Activated T-helper 2 cell treated with anti-CD3 and anti-CD28 coated beads, Interferon-gamma antibody, Interleukin-2, Interleukin-4, amounts not matched to agents 10 μg/mL and 5 μg/mL and 100 μg/mL, durations not matched to agents 14 hours and 24 hours and 36 hours (primary cell): ENCODE results near the gene LPCAT1. TPM values are rescaled to one million over a fixed set of nuclear protein-coding genes. Genes with fewer than 3 reads are reported as not detected.

Experiments
- DNase-seq: peaks from one replicate; pipeline ENCODE4 v3.0.0; 2021; ENCODE audit warnings: low spot score
- H3K27ac Mint-ChIP-seq: one replicate; pipeline ENCODE4 v1.8.0; 2021; ENCODE audit warnings: mixed read lengths
- H3K27me3 Mint-ChIP-seq: one replicate; pipeline ENCODE4 v1.8.0; 2021; ENCODE audit warnings: low read depth, mixed read lengths
- H3K36me3 Mint-ChIP-seq: one replicate; pipeline ENCODE4 v1.8.0; 2021; ENCODE audit warnings: low read depth, mixed read lengths
- H3K4me1 Mint-ChIP-seq: one replicate; pipeline ENCODE4 v1.8.0; 2021; ENCODE audit warnings: low read depth, mixed read lengths
- H3K4me3 Mint-ChIP-seq: one replicate; pipeline ENCODE4 v1.8.0; 2021; ENCODE audit warnings: low read depth, mild to moderate bottlenecking, moderate library complexity, mixed read lengths
- H3K9me3 Mint-ChIP-seq: one replicate; pipeline ENCODE4 v1.8.0; 2021; ENCODE audit warnings: mixed read lengths
- intact Hi-C: fragments of 100-400 bp; cut with micrococcal nuclease; formaldehyde crosslinking; loops from one replicate; pipeline ENCODE4 v1.15.1; 2023
- total RNA-seq: library from RNA; stranded (reverse); gene quantifications from 2 replicates; pipeline ENCODE4 v1.2.3, GENCODE V29; 2022

The LPCAT1 gene
- total RNA-seq, 1 donor from 2014 or later = 78.4 TPM

DNA sequence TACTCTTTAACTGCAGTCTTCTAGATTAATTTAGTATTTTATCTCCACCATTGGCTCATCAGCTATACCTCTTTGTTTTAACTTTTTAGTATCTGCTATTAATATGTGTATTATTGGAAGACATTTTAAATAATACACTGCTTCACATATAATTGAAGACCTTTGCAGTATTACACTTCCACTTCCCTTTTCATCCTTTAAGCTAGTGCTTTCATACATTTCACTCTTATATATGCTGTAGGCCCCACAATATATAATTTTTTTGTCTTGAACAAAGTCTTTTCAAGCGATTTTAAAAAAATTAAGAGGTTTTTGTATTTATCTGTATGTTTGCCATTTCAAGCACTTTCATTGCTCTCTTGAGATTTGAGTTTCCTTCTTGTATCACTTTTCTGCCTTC, 8.6 kb upstream of the LPCAT1 start:
- Mint-ChIP-seq H3K27ac (no peak overlapping the region), H3K36me3 (no peaks in the 10 kb centered on the region), H3K27me3 (peaks cover 47% of the 10 kb centered on the region), H3K9me3 (no peaks in the 10 kb centered on the region), H3K4me1 (peaks cover 23% of the 10 kb centered on the region), H3K4me3 (no peak overlapping the region)
- DNase-seq = no peak
- intact Hi-C loops = no loop called here

- Mint-ChIP-seq H3K27ac (no peak overlapping the region), H3K36me3 (no peaks in the 10 kb centered on the region), H3K4me3 (no peak overlapping the region), H3K9me3 (no peaks in the 10 kb centered on the region), H3K27me3 (peaks cover 41% of the 10 kb centered on the region), H3K4me1 (peaks cover 4% of the 10 kb centered on the region)
- intact Hi-C loops = loop anchor here (5.0 to 10.0 kb wide), 2 partner anchors 42 to 115 kb away; no protein-coding TSS in a partner anchor
- DNase-seq = no peak
Observed at GRCh38 chr5:1529498-1529897, 5.7 kb upstream of the LPCAT1 start.

- Mint-ChIP-seq H3K4me1 (peaks cover 6% of the 10 kb centered on the region), H3K27me3 (peaks cover 31% of the 10 kb centered on the region), H3K4me3 (no peak overlapping the region), H3K9me3 (no peaks in the 10 kb centered on the region), H3K27ac (no peak overlapping the region), H3K36me3 (peaks cover 2% of the 10 kb centered on the region)
- intact Hi-C loops = loop anchor here (1.0 to 10.0 kb wide), 3 partner anchors 9 to 117 kb away; no protein-coding TSS in a partner anchor
- DNase-seq = no peak
Observed at GRCh38 chr5:1527533-1528205, 3.9 kb upstream of the LPCAT1 start.

DNA sequence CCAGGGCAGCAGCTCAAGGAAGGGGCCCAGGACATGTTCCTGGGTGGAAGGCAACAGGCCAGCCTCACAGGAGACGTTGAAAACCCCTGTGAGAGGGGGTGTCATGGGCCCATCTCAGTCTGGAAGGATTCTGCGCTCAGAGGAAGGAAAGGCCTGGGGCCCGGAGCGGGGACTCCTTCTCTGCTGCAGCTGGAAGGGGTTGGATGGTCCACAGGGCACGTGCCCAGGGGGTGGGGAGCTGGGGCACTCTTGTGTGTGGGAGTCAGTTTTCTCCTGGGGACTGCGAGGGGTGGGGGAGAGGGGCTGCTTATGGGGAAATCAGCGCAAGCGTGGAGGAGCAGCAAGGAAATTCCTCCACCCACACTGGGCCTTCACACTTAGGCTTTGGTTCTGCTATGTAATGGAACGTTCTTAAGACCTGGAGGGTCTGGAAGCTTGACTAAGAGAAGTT, 2.9 kb upstream of the LPCAT1 start:
- Mint-ChIP-seq H3K4me1 (peaks cover 13% of the 10 kb centered on the region), H3K4me3 (no peak overlapping the region), H3K27me3 (peaks cover 24% of the 10 kb centered on the region), H3K27ac (no peak overlapping the region), H3K36me3 (peaks cover 9% of the 10 kb centered on the region), H3K9me3 (no peaks in the 10 kb centered on the region)
- no peak for DNase-seq
- intact Hi-C loops = loop anchor here (5.0 to 10.0 kb wide), 2 partner anchors 39 to 118 kb away; no protein-coding TSS in a partner anchor

- intact Hi-C loops = loop anchor here (5.0 to 10.0 kb wide), 2 partner anchors 39 to 119 kb away; no protein-coding TSS in a partner anchor
- Mint-ChIP-seq H3K4me1 (peaks cover 15% of the 10 kb centered on the region), H3K9me3 (no peaks in the 10 kb centered on the region), H3K27me3 (peaks cover 20% of the 10 kb centered on the region), H3K4me3 (no peak overlapping the region), H3K36me3 (peaks cover 10% of the 10 kb centered on the region), H3K27ac (no peak overlapping the region)
- DNase-seq = no peak
Observed at GRCh38 chr5:1526190-1526631, 2.5 kb upstream of the LPCAT1 start.

- Mint-ChIP-seq H3K4me1 (peaks cover 16% of the 10 kb centered on the region), H3K9me3 (no peaks in the 10 kb centered on the region), H3K27me3 (peaks cover 15% of the 10 kb centered on the region), H3K36me3 (peaks cover 14% of the 10 kb centered on the region), H3K27ac (no peak overlapping the region), H3K4me3 (no peak overlapping the region)
- intact Hi-C loops = loop anchor here (5.0 to 10.0 kb wide), 2 partner anchors 38 to 119 kb away; no protein-coding TSS in a partner anchor
- DNase-seq = no peak
Observed at GRCh38 chr5:1525624-1526189, 1.9 kb upstream of the LPCAT1 start.

DNA sequence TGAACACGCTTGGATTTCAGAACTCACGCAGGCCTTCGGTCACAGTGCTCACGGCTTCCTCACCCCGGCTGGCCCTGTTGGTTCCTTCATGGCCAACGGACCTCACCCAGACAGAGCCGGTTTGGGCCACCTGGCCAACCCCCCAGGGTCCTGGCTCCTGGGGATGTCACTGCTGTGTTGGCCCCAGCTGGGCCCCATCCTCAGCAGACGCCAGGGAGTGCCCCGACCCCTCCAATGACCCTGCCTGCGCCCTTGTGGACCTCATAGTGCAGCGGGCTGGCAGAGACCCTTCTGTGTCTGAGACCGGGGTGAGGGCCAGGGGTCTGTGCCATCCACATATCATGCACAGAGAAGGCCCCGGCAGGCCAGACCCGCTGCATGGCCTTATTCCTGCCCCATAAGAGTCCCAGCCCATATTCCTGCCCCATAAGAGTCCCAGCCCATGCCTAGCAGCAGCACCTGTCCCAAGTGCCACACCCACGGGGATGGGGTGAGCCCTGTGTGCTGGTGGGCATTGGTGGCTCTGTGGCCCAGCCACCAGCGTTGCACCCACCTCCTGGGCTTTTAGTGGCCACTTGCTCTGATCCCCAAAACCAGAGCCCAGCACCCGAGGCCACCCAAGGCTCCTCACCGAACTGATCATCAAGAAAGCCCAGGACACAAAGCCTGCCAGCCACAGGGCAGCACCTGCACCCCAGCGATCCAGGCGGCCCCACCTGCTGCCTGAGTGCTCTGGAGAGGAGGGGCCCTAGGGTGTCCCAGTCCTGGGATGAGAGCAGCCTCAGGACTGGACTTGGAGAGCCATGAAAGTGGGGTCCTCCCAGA, 1.3 kb upstream of the LPCAT1 start:
- peak overlapping the region; percentile 33 for H3K27ac Mint-ChIP-seq
- intact Hi-C loops = loop anchor here (5.0 to 10.0 kb wide), 2 partner anchors 38 to 120 kb away; no protein-coding TSS in a partner anchor
- no peaks in the 10 kb centered on the region for H3K9me3 Mint-ChIP-seq
- peaks cover 9% of the 10 kb centered on the region for H3K27me3 Mint-ChIP-seq
- H3K4me3 Mint-ChIP-seq = peak overlapping the region; percentile 33
- H3K4me1 Mint-ChIP-seq = peaks cover 16% of the 10 kb centered on the region
- DNase-seq = no peak
- peaks cover 14% of the 10 kb centered on the region for H3K36me3 Mint-ChIP-seq

DNA sequence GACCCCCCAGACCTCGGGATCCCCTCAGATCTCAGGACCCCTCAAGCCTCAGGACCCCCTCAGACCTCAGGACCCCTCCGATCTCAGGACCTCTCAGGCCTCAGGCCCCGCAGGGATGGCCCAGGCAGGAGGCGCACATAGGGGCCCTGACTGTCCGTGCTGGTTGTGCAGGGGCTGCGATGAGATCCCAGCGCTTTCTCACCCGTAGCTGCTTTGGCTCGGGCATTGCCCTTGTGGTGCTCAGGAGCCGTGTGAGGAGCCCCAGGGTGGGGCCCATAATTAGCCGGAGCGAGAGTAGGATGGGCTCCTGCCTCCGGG, 680 bp upstream of the LPCAT1 start:
- no peak for DNase-seq
- H3K36me3 Mint-ChIP-seq = peaks cover 16% of the 10 kb centered on the region
- peaks cover 5% of the 10 kb centered on the region for H3K27me3 Mint-ChIP-seq
- peaks cover 16% of the 10 kb centered on the region for H3K4me1 Mint-ChIP-seq
- intact Hi-C loops = loop anchor here (10.0 kb wide), 1 partner anchor 120 kb away; no protein-coding TSS in a partner anchor
- peak overlapping the region; percentile 60 for H3K4me3 Mint-ChIP-seq
- peak overlapping the region; percentile 33 for H3K27ac Mint-ChIP-seq
- H3K9me3 Mint-ChIP-seq = no peaks in the 10 kb centered on the region

GRCh38 chr5:1523480-1523792, 324 bp downstream of the LPCAT1 start:
- peak overlapping the region; percentile 61 for H3K4me3 Mint-ChIP-seq
- H3K27ac Mint-ChIP-seq = no peak overlapping the region
- peaks cover 3% of the 10 kb centered on the region for H3K27me3 Mint-ChIP-seq
- intact Hi-C loops = loop anchor here (2.0 to 10.0 kb wide), 2 partner anchors 13 to 121 kb away; no protein-coding TSS in a partner anchor
- H3K36me3 Mint-ChIP-seq = peaks cover 24% of the 10 kb centered on the region
- no peaks in the 10 kb centered on the region for H3K9me3 Mint-ChIP-seq
- DNase-seq = no peak
- H3K4me1 Mint-ChIP-seq = peaks cover 16% of the 10 kb centered on the region

DNA sequence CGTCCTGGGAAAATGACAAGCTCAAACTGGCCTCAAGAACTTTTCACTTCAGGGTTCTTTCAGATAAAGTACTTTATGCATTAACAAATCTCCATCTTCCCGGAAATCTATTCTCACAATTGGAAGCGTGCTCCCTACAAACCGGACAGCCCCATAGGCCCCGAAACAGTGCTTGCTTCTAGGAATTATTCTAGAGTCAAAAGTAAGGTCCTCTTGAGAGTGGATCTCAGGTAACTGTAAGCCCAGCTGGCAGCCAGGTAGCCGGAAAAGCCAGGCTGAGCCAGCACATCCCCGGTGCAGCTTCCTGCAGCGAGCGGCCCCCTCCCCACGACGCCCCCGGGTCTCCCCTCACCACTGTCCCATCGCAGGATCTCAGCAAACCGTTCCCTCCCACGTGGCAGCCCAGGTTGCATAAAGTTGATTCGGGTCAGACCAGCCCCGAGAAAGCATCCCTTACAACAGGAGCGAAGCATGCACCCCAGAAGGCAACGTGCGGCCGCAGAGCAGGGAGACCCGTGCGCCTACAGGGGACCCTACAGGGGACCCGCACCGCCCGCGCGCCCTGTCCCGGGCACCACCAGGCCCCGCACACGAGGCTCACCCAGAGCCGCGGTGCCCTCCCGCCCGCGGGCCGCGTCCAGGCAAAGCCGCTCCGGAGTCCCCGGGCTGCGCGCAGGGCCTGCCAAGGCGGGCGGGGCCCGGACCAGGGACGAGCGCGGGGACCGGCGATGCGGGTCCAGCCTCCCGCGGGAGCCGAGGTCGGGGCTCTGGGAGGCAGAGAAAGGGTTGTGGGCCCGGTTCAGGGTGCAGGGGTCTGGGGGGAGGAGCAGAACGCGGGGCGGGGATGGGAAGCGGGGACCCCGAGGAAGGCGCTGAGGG, 920 bp downstream of the LPCAT1 start:
- peaks cover 3% of the 10 kb centered on the region for H3K27me3 Mint-ChIP-seq
- H3K27ac Mint-ChIP-seq = peak overlapping the region; percentile 50
- intact Hi-C loops = loop anchor here (2.0 to 10.0 kb wide), 2 partner anchors 14 to 122 kb away; no protein-coding TSS in a partner anchor
- peak overlapping the region; percentile 85 for H3K4me3 Mint-ChIP-seq
- H3K36me3 Mint-ChIP-seq = peaks cover 24% of the 10 kb centered on the region
- peaks cover 16% of the 10 kb centered on the region for H3K4me1 Mint-ChIP-seq
- H3K9me3 Mint-ChIP-seq = no peaks in the 10 kb centered on the region
- DNase-seq = no peak

DNA sequence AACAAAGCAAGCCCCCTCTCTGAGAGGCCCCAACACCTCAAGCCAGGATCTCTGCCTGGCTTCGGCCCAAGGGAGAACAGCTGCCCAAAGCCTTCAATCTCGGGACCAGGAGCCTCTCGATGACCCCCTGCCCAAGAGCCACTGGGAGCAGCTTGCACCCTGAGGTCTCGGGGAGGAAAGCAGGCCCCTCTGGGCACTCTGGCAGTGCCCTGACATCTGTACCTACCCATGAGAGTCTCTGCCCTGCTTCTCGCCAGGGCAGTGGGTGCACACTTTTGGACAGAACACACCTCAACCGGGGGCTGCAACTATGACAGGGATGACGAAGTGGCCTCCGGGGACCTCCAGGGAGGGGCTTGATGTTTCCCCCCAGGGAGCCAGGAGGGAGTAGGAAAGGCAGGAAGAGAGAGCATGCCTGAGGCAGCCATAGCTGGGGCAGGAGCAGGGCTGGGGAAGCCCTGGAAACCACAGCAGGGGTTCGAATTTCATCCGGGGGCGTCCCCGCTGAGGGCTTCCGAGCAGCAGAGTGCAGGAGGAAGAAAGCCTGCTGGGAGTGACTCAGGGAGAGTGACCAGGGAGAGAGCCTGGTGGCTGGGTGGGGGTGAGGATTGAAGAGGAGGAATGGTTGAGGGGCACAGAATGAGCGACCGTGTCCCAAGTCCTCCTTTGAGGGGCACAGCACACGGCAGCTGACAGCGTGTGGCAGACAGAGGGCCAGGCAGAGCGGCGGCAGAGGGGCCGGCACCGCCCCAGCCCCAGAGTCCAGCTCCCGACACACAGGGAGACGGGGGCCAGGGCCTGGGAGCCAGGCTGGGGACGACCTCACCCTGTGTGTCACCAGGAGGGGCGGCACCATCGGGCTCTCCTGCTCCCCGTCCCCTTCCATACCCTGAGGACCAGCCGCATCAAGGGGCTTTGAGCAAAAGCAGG, 1.8 kb downstream of the LPCAT1 start:
- H3K4me3 Mint-ChIP-seq = peak overlapping the region; percentile 85
- DNase-seq = no peak
- intact Hi-C loops = loop anchor here (2.0 to 10.0 kb wide), 2 partner anchors 15 to 123 kb away; no protein-coding TSS in a partner anchor
- H3K4me1 Mint-ChIP-seq = peaks cover 15% of the 10 kb centered on the region
- peaks cover 24% of the 10 kb centered on the region for H3K36me3 Mint-ChIP-seq
- H3K27me3 Mint-ChIP-seq = no peaks in the 10 kb centered on the region
- H3K27ac Mint-ChIP-seq = peak overlapping the region; percentile 50
- H3K9me3 Mint-ChIP-seq = no peaks in the 10 kb centered on the region
